Stimulated activated CD4-positive, alpha-beta T cell treated with anti-CD3 and anti-CD28 coated beads, TNF-alpha, amount 100 ng/mL, for 1 hour (primary cell): ENCODE measurements around the gene ZBTB20.
"Not testable (repeated sequence)": the region's sequence is repeated elsewhere in the genome, so short reads cannot be mapped to it uniquely, and the experiment has no call there.

Experiments
- DNase-seq, 3 donors: peaks; one replicate each; pipeline ENCODE4 v3.0.0-alpha.2; 2020; ENCODE audit warnings: low read depth in 3 of 3, low spot score in 1 of 3

ZBTB20 gene

DNA sequence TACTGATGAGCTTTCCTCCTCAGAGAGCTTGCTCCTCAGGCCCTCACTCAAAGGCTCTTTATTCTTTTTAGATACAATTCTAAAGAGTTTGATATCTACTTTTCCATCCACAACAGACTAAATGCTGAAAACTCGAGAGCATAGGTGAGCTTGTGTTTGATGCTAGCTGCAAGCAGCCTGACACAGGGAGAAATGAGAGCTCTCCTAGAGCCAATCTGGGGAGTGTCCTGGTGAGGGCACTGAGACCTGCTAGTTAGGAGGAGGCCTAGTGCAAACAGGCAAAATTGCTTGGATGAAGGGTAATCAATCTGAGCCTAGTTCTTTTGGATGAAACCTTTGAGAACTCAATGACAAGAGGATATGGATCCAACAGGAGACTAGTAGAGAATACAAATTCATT lies 300.8 kb downstream of the ZBTB20 start:
- no peak for DNase-seq

DNA sequence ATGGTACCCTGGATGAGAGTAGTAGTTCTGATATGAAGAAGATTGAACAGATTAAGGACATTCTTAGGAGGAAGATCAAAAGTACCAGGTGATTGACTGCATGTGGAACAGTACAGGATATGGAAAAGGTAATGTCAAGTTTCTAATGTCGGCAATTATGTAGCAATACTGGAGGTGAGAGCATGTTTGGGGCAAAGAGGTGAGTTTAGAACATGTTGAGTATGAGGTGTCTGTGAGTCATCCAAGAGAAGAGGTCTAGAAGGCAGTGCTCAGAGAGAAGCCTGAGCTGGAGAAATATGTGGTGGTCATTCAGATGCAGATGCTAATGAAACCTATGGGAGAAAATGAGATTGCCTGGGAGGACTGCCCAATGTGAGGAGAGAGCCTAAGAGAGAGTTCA lies 305.6 kb downstream of the ZBTB20 start:
- DNase-seq, result no peak

DNA sequence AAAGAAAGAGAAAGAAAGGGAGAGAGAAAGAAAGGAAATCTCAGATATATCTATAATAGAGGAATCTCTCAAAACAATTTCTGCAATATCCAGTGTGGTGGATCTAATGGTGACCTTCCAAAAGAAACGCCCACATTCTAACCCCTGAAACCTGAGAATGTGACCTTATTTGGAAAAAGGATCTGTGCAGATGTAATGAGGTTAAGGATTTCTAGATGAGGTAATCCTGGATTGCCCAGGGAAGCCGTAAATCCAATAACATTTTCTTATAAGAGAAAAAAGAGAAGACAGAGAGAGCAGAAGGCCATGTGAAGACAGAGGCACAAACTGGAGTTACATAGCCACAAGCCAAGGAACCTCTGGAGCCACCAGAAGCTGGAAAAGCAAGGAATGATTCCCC lies 307.6 kb downstream of the ZBTB20 start:
- no peak for DNase-seq

DNA sequence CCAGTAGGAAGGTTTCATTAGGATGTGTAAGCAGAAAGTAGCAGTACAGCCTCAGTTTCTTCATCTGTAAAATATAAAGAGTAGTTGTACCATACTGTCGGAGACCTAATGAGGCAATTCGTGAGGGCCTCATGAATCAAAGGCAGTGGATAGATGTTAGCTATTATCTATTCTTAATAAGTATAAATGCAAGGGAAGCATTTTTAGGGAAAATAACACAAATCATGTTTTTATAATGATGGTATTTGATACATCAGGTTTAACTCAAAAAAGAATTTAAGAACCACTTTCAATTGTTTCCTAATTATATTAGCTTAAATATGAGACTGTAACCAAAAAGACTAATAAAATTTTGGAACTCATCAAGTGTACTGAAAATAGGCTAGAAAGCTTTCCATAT lies 309.1 kb downstream of the ZBTB20 start:
- no peak for DNase-seq

DNA sequence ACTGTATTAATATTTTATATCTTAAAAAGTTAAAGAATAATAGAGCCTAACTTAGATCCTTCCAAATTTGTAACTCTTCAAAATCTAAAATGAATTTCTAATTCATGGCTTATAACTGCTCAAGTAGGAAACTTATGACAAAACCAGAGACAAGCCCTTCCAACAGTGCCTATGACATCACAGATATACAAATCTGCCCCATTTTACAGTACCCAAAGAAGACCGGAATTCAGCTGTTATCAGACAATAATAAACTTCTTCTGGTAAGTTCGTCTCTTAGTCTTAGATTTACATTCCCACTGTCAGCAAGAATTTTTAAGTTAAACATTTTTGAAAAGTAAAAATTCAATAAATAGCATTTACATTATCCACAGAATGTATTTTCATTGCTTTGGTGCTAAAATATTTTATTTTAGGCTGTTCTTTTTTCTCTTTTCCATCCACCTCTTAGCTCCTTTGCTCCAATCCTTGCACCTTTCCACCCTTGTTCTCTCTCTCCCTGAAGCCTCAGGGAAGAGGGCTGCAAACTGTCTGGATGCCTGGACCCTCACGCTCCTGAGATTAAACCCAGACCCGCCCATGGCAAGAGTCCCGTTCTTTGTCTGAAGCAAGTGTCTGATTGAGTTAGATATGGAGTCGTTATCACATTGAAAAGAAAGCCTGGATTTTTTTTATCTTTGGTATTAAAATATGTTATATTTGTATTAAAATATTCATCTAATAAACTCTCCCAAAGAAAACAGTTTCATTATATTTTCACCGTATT lies 312.7 kb downstream of the ZBTB20 start:
- no peak for DNase-seq

DNA sequence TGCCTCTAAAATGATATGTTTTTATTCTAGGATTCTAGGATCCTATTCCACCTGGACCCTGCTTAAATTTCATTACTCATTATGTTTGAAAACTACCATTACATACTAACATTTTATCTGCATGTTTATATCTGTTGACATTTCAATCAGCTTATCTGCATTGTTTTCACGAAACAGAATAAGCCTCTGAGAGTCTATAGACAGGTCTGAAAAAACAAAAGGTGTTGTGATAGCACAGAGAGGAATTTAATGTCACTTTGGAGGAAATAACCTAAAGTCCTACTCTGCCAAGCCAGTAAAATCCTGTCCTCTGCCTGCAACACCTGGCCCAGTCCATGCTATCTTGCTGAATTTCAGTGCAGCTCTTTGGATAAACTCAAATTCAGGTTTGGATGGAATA lies 315.2 kb downstream of the ZBTB20 start:
- no peak for DNase-seq

DNA sequence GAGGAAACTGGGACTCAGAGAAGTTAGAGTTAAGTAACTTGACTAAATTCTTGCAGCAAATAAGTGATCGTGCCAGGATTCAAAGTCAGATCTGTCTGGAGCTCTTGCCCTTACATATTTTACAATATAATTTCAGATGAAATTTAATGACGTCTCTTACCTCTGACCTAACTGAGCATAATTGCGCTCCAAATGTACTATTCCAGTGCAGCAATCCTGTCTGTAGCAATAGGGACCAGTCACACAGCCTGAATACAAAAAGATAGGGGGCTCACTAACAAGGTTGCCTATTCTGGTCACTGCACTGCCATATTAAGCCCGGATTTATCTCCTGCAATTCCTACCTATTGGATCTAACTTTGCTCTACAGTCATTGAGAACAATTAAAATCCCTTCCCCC lies 316.4 kb downstream of the ZBTB20 start:
- DNase-seq, result no peak

DNA sequence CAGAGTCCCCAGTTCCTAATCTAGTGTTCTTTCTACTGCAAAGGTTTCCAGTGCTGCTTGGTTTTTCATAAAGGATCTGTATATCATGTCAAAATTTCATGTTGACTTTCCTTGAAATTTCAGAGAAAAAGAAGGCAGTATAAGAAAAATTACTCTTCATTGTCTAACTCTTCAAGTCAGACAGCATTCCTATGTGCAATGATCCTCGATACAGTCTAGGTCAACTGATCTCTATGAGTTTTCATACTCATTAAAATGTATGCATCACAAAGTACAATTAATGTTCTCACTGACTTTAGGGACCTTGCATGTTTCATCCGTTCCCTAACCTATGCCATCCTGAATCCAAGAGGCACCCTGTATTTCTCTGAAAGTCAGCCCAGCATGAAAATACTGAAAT lies 317.3 kb downstream of the ZBTB20 start:
- DNase-seq, result no peak

DNA sequence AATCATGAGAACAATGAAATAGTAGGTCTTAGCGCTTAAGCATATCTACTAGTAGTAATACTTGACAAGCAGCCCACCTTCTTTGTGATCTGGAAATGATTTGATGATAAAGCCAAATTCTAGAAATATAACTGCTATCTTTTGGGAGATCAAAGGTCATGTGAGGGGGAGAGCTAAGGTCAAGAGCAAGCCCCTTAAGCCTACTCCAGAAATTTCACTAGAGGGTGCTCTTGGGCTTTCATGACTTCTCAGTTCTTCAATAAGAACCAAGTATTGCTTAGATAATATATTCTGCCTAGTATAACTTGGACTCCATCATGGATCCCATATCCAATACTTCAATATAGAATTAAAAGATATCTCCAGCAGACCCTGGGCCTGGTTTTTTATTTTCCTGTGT lies 319.6 kb downstream of the ZBTB20 start:
- DNase-seq, result no peak

DNA sequence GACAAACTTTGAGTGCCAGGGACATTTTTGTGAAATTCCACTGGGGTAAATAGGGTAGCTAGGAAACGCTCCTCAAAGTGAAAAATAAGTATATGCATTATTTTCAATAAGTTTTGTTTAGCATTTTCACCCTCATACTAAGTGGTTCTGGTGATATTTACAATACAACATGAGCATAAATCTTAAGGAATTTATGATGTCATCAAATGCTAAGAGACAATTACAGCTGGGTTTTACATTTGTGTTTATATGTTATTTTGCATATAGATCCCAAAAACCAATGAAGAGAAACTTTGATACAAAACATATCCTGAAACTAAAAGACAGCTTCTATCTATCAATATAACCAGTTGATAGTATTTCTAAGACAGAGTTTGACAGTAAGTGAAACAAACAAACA lies 323.1 kb downstream of the ZBTB20 start:
- DNase-seq, result no peak

DNA sequence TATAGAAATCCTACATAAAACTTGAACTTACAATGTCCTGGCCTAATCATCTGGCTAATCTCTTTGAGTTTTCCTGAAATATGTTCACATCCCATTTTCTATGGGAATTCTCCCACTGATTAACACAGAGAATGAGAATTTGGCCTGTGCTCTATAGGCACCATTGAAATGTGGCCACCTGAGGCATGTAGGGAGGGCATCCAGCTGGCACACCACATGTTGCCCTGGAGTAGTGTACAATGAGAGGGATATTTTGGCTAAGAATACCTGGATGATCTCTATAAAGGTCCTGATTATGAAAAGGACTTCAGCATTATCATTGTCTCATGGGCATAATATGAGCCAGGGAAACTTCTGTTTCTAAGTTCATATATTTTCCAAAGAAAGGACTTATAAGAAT lies 324.0 kb downstream of the ZBTB20 start:
- DNase-seq, result no peak

DNA sequence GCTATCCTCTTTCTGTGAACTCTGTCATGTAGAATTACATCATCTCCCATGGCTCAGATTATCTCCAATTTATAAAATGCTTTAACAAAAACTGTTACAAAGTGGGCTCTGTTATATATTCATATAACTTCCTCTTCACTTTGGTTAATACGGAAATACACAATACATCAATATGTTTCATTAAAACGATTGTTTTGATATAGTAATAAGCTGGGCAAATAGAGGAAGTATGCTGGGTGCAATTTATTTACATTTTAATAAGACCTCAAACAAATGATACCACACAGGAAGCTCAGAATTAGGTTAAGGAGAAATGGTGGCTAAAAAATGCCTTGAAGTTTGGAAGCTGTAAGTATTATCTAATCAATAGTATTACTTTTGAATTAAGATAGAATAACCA lies 331.0 kb downstream of the ZBTB20 start:
- no peak for DNase-seq

DNA sequence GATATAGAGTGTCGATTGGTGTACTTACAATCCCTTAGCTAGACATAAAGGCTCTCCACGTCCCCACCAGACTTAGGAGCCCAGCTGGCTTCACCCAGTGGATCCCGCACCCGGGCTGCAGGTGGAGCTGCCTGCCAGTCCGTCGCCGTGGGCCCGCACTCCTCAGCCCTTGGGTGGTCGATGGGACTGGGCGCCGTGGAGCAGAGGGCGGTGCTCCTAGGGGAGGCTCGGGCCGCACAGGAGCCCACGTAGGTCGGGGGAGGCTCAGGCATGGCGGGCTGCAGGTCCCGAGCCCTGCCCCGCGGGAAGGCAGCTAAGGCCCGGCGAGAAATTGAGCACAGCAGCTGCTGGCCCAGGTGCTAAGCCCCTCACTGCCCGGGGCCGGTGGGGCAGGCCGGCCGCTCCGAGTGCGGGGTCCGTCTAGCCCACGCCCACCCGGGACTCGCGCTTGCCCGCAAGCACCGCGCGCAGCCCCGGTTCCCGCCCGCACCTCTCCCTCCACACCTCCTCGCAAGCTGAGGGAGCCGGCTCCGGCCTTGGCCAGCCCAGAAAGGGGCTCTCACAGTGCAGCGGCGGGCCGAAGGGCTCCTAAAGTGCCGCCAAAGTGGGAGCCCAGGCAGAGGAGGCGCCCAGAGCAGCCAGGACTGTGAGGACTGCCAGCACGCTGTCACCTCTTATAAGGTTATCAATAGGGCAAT lies 334.4 kb downstream of the ZBTB20 start:
- not testable (repeated sequence) for DNase-seq

DNA sequence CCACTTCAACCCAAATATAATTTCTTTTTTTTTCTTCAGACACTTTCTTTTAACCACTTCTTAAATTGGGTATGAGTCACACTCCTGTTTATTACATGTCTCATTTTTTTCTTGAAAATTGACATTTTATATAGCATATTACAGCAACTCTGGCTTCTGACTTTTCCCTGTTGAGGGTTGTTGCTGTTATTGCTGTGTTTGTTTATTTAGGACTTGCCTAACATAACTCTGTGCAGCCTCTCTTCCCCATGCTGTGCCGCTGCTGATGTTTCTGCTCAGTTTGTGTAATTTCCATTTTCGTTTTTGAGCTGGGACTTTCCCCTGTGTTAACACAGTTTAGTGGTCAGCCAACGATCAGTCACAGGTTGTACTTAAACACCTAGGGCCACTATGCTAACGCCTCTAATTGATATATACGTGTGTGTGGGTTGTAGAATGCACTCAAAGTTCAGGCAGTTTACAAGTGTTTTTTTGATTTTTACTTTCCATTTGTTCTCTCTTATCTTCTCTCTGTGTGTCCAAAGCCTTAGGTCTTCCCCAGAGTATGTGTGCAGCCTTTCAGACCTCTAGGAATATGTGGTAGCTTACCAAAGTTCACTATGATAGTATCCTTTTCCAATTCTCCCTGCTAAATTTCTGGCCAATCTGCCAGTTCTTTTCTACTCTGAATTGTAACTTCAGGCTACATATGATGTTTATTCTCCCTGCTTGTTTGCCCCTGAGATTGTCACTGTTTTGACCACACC lies 337.2 kb downstream of the ZBTB20 start:
- no peak for DNase-seq

DNA sequence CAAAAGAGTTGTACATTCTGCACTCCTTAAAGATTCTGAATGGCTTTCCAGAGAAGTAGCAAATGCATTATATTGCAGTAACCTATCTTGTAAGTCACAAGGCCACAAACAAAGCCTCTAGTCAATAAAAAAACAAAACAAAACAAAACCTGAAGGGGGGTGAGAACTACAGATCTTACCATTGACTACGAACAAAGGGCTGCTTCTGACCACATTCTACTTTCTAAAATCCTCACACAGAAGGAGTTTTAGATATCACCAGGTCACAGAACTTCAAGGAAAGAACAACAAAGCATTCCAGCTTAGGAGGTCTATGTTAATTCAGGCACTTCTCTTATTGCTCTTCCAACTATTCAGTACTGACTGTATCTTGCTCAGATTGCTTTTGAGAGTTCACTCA lies 343.0 kb downstream of the ZBTB20 start:
- no peak for DNase-seq

DNA sequence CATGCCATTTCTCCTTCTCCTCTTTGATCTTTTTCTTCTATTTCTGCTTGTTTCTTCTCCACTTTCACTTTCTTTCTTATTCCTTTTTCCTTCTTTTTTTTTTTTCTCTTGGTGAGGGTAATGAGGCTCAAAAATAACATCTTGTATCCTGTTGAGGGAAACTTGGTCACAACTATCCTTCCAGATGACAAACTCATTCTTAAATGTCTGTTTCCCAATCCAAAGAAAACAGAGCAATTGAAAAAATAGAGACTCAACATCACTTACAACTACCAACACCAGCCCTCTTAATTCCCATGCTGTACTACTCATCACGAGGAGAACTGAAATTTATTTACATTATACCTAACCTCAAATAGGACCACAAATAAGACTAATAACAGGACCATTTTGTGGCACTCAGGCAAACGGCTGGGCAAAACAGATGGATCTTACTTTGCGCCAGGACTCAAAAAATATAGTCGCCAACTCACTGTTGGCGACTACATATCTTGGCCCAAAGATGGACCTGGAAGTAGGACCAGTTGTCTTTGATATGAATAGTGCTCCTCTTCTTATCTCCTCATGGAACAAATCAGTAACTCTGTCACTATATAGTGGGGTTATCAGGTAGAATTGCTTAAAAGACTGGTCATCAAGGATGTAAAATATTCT lies 343.9 kb downstream of the ZBTB20 start:
- DNase-seq, result no peak

DNA sequence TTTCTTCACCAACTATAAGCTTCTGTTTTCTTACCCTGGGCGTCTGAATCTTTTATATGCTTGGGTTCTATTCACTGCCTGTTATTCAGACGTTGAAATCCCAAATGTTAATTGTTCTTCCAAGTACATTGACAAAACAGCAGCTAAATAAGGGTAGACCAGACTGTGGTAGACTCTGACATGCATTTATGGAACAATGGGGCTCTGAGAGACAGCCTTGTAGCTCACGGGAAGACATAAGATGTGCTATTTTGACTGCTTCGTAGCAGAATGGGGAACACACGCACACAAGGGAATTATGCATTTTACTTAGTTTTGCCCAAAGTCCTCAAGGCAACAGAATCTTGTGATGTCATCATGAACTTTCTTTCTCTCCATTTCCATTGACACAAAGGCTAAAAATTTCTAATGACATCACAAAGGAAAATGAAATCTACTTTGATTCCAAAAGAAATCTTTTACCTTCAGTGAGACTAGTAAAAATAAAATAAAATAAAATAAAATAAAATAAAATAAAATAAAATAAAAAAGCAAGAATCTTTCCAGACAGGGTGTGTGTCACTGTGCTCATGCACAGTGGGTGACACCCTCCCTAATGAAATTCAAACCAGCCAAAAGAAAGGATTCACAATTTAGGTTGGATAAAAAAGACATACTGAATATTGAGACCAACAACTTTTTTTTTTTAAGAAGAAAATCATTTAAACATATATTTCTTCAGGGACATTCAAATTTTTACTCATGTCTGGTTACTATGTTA lies 346.6 kb downstream of the ZBTB20 start:
- no peak for DNase-seq

DNA sequence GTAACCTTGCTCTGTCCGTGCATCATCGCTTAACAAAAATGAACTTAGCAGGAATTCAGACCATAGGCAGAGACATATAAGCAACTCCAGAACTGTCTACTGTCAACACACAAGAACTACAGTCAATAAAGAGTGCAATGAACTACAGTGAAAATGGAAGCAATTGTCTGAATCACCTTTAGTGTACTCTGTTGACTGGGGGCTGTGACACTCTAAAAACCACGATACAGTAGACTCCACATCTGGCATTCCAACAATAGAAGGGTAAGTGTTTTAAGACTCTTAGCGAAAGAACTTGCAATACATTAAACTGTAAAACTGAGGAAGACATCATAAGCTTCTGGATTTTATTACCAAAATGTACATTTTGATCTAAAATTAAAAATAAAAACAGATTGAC lies 347.3 kb downstream of the ZBTB20 start:
- no peak for DNase-seq

DNA sequence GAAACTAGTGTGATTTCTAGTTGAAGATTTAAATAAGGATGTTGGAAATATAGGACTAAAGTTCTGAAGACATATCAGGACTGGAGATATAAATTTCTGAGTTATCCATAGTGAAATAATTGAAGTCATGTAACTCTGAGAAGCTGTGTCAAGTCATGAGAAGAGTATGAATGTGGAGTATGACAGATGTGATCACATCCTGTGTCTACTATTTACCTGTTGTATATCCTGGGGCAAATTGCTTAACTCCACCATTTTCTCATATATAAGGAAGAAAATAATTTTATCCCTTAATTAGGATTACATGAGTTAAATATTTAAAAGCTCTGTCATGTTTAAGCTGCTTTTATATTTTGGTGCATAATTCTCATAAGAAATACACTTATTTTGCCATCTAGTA lies 350.3 kb downstream of the ZBTB20 start:
- no peak for DNase-seq

DNA sequence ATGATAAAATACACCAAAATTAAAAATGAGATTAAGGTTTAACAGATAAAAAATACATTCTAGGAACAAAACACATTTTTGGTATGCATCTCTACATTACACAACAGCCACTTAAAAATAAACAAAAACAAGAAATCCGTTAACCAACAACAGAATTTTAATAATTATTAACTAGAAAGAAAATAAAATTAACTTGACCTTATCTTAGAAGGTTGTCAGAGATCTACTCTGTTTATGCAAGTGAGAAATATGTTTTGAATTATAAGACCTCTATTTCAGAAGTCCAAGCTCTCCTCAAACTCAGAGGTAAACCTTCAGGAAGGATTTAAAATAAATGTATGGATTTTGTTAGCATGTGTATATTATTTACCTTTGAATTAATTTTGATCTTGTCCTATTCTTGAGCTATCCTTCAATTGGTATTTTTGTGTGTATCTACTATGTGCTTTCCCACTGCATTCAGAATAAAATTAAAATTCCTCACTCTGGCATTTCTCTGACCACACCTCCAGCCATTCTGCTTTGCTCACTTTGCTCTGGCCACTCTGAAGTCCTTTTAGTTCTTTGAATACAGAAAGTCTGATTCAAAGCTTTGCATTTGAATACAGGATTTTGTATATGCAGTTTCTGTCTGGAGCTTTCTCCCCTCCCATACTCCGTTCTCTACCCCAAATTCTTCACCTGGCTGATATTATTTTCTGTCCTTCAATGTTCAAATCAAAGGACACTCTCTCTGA lies 352.0 kb downstream of the ZBTB20 start:
- DNase-seq, result no peak
